HFFc6 (cell line): ENCODE measurements around the gene CAMKK2. TPM values are rescaled to one million over a fixed set of nuclear protein-coding genes. Genes with fewer than 3 reads are reported as not detected.

Experiments used
- DNase-seq: peaks from one replicate; pipeline ENCODE4 v3.0.0-alpha.2; 2018
- H3K27ac Mint-ChIP-seq: 2 replicates; pipeline ENCODE4 v1.8.0; 2020; ENCODE audit warnings: mild to moderate bottlenecking, mixed read lengths
- H3K27me3 Mint-ChIP-seq: 2 replicates; pipeline ENCODE4 v1.8.0; 2021; ENCODE audit warnings: mild to moderate bottlenecking, moderate library complexity, mixed read lengths; ENCODE audit not compliant: insufficient read depth
- H3K36me3 Mint-ChIP-seq: 2 replicates; pipeline ENCODE4 v1.8.0; 2021; ENCODE audit warnings: low read depth, mixed read lengths
- H3K4me1 Mint-ChIP-seq: 2 replicates; pipeline ENCODE4 v1.8.0; 2020; ENCODE audit warnings: low read depth, mixed read lengths
- H3K4me3 Mint-ChIP-seq: 2 replicates; pipeline ENCODE4 v1.8.0; 2020; ENCODE audit warnings: mild to moderate bottlenecking, moderate library complexity, mixed read lengths
- H3K9me3 Mint-ChIP-seq: 2 replicates; pipeline ENCODE4 v1.8.0; 2020; ENCODE audit warnings: mild to moderate bottlenecking, mixed read lengths
- total RNA-seq, 6 experiments: library from RNA; stranded (reverse); fragmentation: NEBNext Ultra II Directional; extraction: Animal tissue kit (Norgen Biotek cat#: 25700); gene quantifications; 2 replicates in 1 of 6; 3 replicates in 5 of 6; pipeline ENCODE4 v1.2.3, GENCODE V29; 2021
- TF ChIP-seq, protein P1 (sequence below): fragments of 200-600 bp; sonication (generic); IDR thresholded peaks from 2 replicates; pipeline ENCODE4 v1.5.0; 2021; ENCODE audit warnings: antibody characterized with exemption, mild to moderate bottlenecking

The CAMKK2 gene
- total RNA-seq, 6 experiments from 2014 or later, result 27.8 to 35.3 (median 31.1) TPM

DNA sequence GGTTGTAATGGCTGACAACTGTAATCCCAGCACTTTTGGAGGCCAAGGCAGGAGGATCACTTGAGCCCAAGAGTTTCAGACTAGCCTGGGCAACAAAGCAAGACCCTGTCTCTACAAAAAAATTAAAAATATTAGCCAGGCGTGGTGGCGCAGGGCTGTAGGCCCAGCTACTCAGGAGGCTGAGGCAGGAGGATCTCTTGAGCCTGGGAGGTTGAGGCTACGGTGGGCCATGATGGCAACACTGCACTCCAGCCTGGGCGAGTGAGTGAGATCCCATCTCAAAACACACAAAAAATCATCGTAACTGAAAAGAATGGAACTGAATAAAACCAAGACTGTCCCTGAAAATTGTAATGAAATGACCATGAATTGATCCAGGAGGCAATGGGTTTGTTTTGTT, 6.1 kb downstream of the CAMKK2 start:
- Mint-ChIP-seq H3K27ac (no peak overlapping the region), H3K4me1 (peaks cover 13% of the 10 kb centered on the region), H3K36me3 (no peaks in the 10 kb centered on the region; the same call in 1 of the 2 replicates), H3K4me3 (no peak overlapping the region), H3K9me3 (no peaks in the 10 kb centered on the region), H3K27me3 (no peaks in the 10 kb centered on the region)
- TF ChIP-seq, protein P1, sequence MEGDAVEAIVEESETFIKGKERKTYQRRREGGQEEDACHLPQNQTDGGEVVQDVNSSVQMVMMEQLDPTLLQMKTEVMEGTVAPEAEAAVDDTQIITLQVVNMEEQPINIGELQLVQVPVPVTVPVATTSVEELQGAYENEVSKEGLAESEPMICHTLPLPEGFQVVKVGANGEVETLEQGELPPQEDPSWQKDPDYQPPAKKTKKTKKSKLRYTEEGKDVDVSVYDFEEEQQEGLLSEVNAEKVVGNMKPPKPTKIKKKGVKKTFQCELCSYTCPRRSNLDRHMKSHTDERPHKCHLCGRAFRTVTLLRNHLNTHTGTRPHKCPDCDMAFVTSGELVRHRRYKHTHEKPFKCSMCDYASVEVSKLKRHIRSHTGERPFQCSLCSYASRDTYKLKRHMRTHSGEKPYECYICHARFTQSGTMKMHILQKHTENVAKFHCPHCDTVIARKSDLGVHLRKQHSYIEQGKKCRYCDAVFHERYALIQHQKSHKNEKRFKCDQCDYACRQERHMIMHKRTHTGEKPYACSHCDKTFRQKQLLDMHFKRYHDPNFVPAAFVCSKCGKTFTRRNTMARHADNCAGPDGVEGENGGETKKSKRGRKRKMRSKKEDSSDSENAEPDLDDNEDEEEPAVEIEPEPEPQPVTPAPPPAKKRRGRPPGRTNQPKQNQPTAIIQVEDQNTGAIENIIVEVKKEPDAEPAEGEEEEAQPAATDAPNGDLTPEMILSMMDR, result no peak
- DNase-seq, result no peak

- Mint-ChIP-seq H3K4me1 (peaks cover 9% of the 10 kb centered on the region), H3K27ac (no peak overlapping the region), H3K36me3 (no peaks in the 10 kb centered on the region; the same call in 1 of the 2 replicates), H3K27me3 (no peaks in the 10 kb centered on the region), H3K4me3 (no peak overlapping the region), H3K9me3 (no peaks in the 10 kb centered on the region)
- DNase-seq, result no peak
- TF ChIP-seq, protein P1, result no peak
These were observed 6.5 kb downstream of the CAMKK2 start for GRCh38 chr12:121289962-121290361.

DNA sequence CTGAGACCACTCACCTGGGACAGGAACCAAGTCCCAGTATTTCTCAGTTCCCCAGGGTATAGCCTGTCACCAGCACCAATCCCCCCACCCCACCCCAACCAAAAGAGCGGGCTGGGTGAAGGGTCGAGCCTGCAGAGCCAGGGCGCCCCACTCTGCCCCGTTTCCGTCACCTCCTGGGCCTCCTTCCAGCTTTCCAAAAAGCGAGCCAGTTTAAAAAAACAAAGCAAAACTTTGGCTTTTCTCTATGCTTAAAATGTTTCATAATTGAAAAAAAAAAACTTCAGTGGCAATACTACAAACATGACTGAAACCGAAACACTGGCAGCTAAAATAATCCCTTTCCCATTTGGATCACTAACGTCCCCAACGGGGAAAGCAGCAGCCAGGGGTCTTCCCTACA, 7.5 kb downstream of the CAMKK2 start:
- H3K4me1 Mint-ChIP-seq, result peaks cover 13% of the 10 kb centered on the region; the same call in 1 of the 2 replicates
- DNase-seq, result no peak
- H3K27ac Mint-ChIP-seq, result no peak overlapping the region
- no peaks in the 10 kb centered on the region for H3K9me3 Mint-ChIP-seq
- no peaks in the 10 kb centered on the region for H3K27me3 Mint-ChIP-seq
- H3K4me3 Mint-ChIP-seq, result no peak overlapping the region
- no peaks in the 10 kb centered on the region; the same call in 1 of the 2 replicates for H3K36me3 Mint-ChIP-seq
- TF ChIP-seq, protein P1, result no peak

GRCh38 chr12:121288158-121288845, 8.2 kb downstream of the CAMKK2 start:
- H3K4me3 Mint-ChIP-seq, result no peak overlapping the region
- H3K27me3 Mint-ChIP-seq, result no peaks in the 10 kb centered on the region
- no peaks in the 10 kb centered on the region for H3K9me3 Mint-ChIP-seq
- no peak overlapping the region for H3K27ac Mint-ChIP-seq
- no peaks in the 10 kb centered on the region; the same call in 1 of the 2 replicates for H3K36me3 Mint-ChIP-seq
- no peak for DNase-seq
- TF ChIP-seq, protein P1, result no peak
- peaks cover 13% of the 10 kb centered on the region; the same call in 1 of the 2 replicates for H3K4me1 Mint-ChIP-seq

GRCh38 chr12:121287267-121287954, 9.1 kb downstream of the CAMKK2 start:
- H3K27me3 Mint-ChIP-seq, result no peaks in the 10 kb centered on the region
- no peaks in the 10 kb centered on the region; the same call in 1 of the 2 replicates for H3K36me3 Mint-ChIP-seq
- peak; percentile 52 for DNase-seq
- no peaks in the 10 kb centered on the region for H3K9me3 Mint-ChIP-seq
- peak overlapping the region; percentile 29; the same call in 1 of the 2 replicates for H3K27ac Mint-ChIP-seq
- TF ChIP-seq, protein P1, result no peak
- H3K4me3 Mint-ChIP-seq, result no peak overlapping the region
- peaks cover 13% of the 10 kb centered on the region; the same call in 1 of the 2 replicates for H3K4me1 Mint-ChIP-seq
